Head of caudate nucleus (tissue), 42 donors: ENCODE results near the gene TCEA3.

Experiments
- DNase-seq, 42 donors: peaks; one replicate each; pipeline versions ENCODE4 v3.0.0 to v3.0.0-alpha.2; 2020 to 2021; ENCODE audit warnings: mixed read lengths in 7 of 42
- intact Hi-C: fragments of 100-400 bp; cut with DNase I; formaldehyde crosslinking; loops from one replicate; pipeline ENCODE4 v1.15.0; 2022

The TCEA3 gene

DNA sequence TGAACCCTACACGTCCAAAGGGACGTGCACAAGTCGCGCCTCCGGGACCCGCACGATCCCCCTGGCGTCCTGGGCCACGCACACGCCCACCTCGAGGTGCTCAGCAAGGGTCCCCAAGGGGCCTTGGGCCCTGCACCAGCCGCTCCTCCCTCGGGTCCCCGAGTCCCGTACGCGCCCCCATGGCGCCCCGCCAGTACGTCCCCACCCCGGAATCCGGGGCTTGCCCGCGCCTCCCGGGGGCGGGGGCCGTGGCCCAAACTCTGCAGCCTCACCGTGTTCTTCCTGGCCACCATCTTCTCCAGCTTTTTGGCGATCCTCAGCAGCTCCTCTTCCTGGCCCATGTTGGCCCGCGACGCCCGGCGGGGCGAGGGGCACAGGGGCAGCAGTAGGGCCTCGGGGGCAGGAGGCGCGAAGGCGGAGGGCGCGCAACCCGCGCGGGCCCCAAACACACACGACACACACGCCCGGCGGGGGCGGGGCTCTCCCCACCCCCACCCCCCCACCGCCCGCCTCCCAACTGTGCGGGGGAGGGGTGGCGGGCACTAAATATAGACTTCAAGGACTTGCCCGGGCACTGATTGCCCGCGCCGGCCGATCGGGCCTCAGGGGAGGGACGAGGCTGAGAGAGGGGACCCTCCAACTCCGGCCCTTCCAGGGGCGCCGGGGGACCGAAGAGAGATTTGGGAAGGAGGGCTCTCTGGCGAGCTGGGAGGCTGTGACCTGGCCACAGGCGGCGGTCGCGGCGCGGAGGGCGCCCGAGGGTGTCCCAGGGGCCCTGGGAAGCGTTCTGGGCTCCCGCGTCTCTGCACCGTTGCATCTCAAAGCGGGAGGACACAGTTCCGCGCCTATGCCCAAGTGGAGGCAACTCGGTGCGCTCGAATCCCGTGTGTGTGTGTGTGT is at the start of gene TCEA3:
Gene TCEA3, minus strand, starts transcription at position 456 of the 900 bp plus-strand sequence. Its CDS starts 115 bp downstream, at position 341.
- peak in 5 of 42 donors; percentile 12 to 35 (median 14) for DNase-seq
- intact Hi-C loops: no loop called here

DNA sequence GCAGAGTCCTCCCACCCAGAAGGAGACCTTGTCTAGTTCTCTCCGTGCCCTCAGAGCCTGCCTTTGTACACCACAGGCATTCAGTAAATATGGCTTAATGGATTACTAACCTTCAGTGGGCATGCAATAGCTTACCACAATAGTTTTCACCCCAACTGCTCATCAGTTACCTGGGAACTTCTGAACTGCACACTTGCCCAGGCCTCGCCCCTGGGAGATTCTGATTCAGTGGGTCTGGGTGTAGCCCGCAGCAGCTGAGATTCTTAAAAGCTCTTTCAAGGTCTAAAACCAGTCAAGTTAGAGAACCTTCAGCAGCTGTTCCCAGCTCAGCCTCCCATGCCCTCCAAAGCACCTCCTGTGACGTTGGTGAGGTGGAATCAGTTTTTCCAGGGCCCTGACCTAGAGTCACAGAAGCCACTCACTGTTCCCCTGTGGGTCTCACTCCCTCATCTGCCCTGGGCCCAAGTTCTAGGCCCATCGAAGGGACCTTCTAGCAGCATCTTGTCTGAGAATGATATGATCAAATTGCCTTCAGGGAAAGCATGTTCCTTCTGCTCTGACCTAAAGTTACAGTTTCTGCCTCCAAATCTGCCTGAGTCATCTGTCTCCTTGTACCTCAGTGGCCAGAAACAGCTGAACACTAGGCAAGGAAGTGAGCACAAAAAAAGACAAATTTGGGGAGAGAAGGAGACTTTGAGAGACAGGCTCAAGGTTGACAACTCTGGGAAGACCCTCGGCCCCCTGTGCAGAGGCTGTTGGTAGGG is 48.7 kb upstream of the TCEA3 start:
- intact Hi-C loops: no loop called here
- DNase-seq: no peak

DNA sequence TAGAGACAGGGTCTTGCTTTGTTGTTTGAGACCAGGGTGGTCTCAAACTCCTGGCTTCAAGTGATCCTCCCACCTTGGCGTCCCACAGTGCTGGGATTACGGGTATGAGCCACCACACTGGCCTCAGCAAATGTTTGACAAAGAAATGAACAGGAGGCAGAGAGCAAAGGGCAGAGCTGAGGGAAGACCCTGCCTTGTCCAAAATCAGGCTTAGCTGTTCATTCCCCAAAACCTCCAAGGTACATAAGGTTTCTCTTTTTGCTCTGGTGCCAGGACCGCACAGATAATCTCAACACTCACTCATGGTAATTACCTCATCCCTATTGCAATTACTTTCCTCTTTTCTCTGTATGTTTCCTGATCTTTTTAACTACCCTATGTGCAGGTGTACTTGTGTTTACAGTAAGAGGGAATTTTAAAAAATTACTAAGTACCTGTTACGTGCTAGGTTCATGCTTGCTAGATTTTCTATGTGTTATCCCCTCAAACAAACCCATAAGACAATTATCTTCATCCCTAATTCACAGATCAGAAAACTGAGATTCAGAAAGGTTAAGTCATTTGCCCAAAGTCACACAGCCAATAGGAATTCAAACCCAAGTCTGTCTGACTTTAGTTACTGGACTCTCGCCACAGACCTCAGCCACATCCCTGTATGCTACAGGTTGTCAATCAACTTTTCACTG is 47.9 kb upstream of the TCEA3 start:
- intact Hi-C loops: no loop called here

GRCh38 chr1:23471473-23472075 is 47.0 kb upstream of the TCEA3 start:
- DNase-seq: no peak
- intact Hi-C loops: no loop called here

More for the DNA sequence above, 47.9 kb upstream of the TCEA3 start:
- no peak for DNase-seq

- intact Hi-C loops: no loop called here
- peak in 7 of 42 donors; percentile 13 to 50 (median 22) for DNase-seq
These were observed 45.9 kb upstream of the TCEA3 start for GRCh38 chr1:23470282-23471070.

- intact Hi-C loops: no loop called here
- DNase-seq: no peak
These were observed 44.9 kb upstream of the TCEA3 start for GRCh38 chr1:23469372-23469982.

DNA sequence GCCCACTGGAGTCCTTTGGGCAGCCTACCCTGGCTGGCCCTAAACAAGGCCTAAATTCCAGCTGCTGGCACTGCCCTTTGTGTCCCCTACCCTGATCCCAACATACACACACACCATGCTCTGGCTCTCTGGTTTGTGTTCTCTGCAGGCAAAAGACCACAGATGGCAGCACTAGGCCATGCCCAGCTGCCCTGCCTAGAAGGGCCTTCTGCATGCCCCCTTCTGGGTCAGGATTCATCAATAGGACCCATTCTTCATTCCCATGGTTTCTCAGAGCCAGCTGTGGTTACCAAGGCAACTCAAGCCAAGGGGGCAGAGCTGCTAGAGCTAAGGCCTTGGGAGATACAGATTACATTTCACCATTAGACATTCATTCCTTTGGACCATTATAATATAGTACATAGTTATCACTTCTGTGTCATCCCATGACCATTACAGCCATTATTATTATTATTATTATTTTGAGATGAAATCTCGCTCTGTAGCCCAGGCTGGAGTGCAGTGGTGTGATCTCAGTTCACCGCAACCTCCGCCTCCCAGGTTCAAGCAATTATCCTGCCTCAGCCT is 42.0 kb upstream of the TCEA3 start:
- DNase-seq: peak in 41 of 42 donors; percentile 10 to 89 (median 73)
- intact Hi-C loops: no loop called here

GRCh38 chr1:23463286-23463685 is 38.7 kb upstream of the TCEA3 start:
- intact Hi-C loops: no loop called here
- DNase-seq: no peak

GRCh38 chr1:23462766-23463165 is 38.2 kb upstream of the TCEA3 start:
- intact Hi-C loops: no loop called here
- no peak for DNase-seq

- DNase-seq: no peak
- intact Hi-C loops: no loop called here
These were observed 36.5 kb upstream of the TCEA3 start for GRCh38 chr1:23461050-23461449.

- intact Hi-C loops: no loop called here
- DNase-seq: no peak
These were observed 36.0 kb upstream of the TCEA3 start for GRCh38 chr1:23460519-23460918.

- intact Hi-C loops: no loop called here
- no peak for DNase-seq
These were observed 34.8 kb upstream of the TCEA3 start for GRCh38 chr1:23459338-23459757.

- intact Hi-C loops: no loop called here
- no peak for DNase-seq
These were observed 31.7 kb upstream of the TCEA3 start for GRCh38 chr1:23456226-23456625.

DNA sequence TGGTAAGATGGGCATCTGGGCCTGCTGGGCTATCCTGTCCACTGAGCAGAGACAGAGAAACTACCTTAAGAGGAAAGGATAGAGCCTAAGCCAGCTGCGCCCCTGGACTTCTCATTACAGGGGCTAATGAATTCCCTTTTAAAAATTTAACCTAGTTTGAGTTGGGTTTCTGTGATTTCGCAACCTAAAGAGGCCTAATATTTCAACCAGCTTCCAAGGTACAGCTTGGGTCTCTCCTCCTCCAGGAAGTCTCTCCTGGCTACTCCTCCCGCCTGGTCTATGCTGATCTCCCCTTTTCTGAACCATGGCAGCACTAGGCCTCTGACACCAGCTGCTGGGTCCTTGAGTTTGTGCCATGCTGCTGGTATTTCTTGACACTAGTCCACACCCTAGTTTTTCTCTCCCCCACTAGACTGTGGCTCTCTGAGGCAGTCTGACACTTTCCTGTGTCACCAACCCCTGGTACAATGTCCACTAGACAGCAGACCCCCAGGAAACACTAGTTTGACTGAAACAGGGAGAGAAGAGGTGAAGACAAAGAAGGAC is 29.0 kb upstream of the TCEA3 start:
- DNase-seq: no peak

DNA sequence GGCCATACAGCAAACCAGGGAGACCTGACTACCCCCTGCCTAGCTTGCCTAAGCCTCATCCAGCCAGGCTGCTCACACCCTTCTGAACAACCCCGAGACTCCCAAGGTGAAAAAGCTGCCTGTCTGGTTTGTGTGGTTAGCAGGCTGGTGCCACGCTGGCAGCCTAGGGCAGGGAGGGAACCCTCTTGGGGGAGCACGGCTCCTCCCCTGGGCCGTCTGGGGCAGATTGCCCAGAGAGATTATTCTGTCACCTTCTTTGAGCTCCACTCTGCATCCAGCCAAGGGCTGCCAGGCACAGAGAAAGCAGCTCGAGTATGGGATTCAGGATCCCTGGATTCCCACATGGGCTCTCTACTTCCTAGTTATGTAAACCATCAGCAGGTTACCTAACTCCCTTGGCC is 27.5 kb upstream of the TCEA3 start:
- intact Hi-C loops: no loop called here
- DNase-seq: peak in 5 of 42 donors; percentile 7 to 55 (median 13)

More for the DNA sequence above, 29.0 kb upstream of the TCEA3 start:
- intact Hi-C loops: no loop called here

- intact Hi-C loops: no loop called here
- DNase-seq: no peak
These were observed 26.9 kb upstream of the TCEA3 start for GRCh38 chr1:23451441-23451840.

DNA sequence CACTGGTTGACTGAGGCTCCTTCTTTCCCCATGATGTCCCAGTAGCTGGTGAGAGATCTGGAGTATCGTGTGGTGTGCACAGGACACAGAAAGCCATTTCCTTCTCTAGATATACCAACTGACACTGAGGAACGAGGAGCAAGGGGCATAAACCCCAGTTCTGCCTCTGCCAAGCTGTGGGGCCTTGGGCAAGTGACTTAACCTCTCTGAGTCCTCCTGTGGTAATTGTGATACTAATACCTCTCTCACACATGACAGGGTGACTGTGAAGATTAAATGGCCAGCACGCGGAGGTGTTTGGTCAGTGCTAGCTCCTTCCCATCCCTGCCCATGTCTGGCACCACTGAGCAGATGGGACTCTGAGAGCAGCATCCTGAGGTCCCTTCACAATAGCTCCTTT is 26.3 kb upstream of the TCEA3 start:
- intact Hi-C loops: no loop called here

More for the DNA sequence above, 26.3 kb upstream of the TCEA3 start:
- no peak for DNase-seq
